ENCODE results near the gene CDH13. TPM values are rescaled to one million over a fixed set of nuclear protein-coding genes. Genes with fewer than 3 reads are reported as not detected.
A peak's percentile ranks its signal among the peaks of the same experiment; 100 is the strongest.

Gene CDH13
- total RNA-seq, 4 donors from 2014 or later = 2.0 to 6.6 (median 4.1) TPM; not detected in 1

DNA sequence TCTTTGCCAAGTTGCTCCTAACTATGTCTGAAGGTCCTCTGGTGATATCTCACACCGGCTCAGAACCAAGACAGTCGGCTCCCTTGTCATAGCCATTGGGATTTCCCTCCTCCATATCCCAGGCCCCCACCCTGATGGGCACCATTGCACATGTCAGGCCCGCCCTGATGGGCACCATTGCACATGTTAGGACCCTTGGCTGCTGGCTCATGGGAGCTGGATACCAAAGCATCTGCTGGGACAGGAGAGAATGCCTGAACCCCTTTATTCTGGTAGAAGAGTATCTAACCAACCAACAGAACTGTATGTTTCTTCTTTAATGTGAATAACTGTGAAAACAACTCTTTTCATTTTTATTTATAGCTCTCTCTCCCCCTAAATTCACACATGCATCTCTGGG lies 726.5 kb downstream of the CDH13 start:
- Histone ChIP-seq H3K4me3 (no peak overlapping the region), H3K9me3 (no peaks in the 10 kb centered on the region), H3K27me3 (no peaks in the 10 kb centered on the region), H3K4me1 (no peaks in the 10 kb centered on the region), H3K36me3 (no peaks in the 10 kb centered on the region), H3K27ac (no peak overlapping the region)
- no peak for DNase-seq
- no peak for TF ChIP-seq CTCF (IDR thresholded peaks at IDR 0.05)
- no peak for TF ChIP-seq POLR2A (IDR thresholded peaks at IDR 0.05)

- no peak for DNase-seq
- Histone ChIP-seq H3K36me3 (no peaks in the 10 kb centered on the region), H3K27me3 (no peaks in the 10 kb centered on the region), H3K4me1 (no peaks in the 10 kb centered on the region), H3K4me3 (no peak overlapping the region), H3K9me3 (no peaks in the 10 kb centered on the region), H3K27ac (no peak overlapping the region)
- TF ChIP-seq CTCF (IDR thresholded peaks at IDR 0.05) = no peak
- TF ChIP-seq POLR2A (IDR thresholded peaks at IDR 0.05) = no peak
Observed at GRCh38 chr16:83354015-83354414, 727.2 kb downstream of the CDH13 start.

- TF ChIP-seq CTCF (IDR thresholded peaks at IDR 0.05) (no peak), POLR2A (IDR thresholded peaks at IDR 0.05) (no peak)
- no peak overlapping the region for H3K27ac ChIP-seq
- DNase-seq = no peak
- H3K4me3 ChIP-seq = no peak overlapping the region
- H3K27me3 ChIP-seq = no peaks in the 10 kb centered on the region
- no peaks in the 10 kb centered on the region for H3K9me3 ChIP-seq
- no peaks in the 10 kb centered on the region for H3K36me3 ChIP-seq
- H3K4me1 ChIP-seq = no peaks in the 10 kb centered on the region
Observed at GRCh38 chr16:83355570-83356218, 728.9 kb downstream of the CDH13 start.

- H3K9me3 ChIP-seq = no peaks in the 10 kb centered on the region
- no peaks in the 10 kb centered on the region for H3K4me1 ChIP-seq
- no peaks in the 10 kb centered on the region for H3K36me3 ChIP-seq
- no peak for TF ChIP-seq POLR2A (IDR thresholded peaks at IDR 0.05)
- TF ChIP-seq CTCF (IDR thresholded peaks at IDR 0.05) = peak in 5 of 6 experiments; percentile 37 to 47 (median 43)
- DNase-seq = no peak
- H3K27ac ChIP-seq = no peak overlapping the region
- H3K27me3 ChIP-seq = no peaks in the 10 kb centered on the region
- no peak overlapping the region for H3K4me3 ChIP-seq
Observed at GRCh38 chr16:83356266-83356665, 729.5 kb downstream of the CDH13 start.

DNA sequence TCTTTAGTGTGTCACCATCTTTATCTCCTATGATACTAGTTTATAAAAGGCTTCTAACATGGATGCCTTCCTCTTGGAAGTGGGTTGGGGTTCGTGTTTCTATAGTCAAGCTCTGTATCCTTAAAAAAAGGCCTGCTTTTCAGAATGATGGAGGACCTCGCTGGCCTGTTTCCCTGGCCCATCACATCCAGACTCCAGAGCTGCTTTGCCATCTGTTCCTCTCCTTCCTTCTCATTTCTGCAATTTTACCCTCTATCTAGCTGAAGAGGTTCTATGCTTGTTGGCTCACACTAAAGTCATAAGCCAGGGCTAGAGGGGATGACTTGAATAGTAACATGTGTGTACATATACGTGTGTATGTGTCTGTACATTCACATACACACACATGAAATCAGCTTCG lies 730.2 kb downstream of the CDH13 start:
- DNase-seq = no peak
- no peak overlapping the region for H3K27ac ChIP-seq
- TF ChIP-seq CTCF (IDR thresholded peaks at IDR 0.05) (no peak), POLR2A (IDR thresholded peaks at IDR 0.05) (no peak)

GRCh38 chr16:83363521-83363920 lies 736.8 kb downstream of the CDH13 start:
- Histone ChIP-seq H3K27me3 (no peaks in the 10 kb centered on the region), H3K4me1 (no peaks in the 10 kb centered on the region), H3K36me3 (no peaks in the 10 kb centered on the region), H3K27ac (no peak overlapping the region), H3K4me3 (no peak overlapping the region), H3K9me3 (no peaks in the 10 kb centered on the region)
- DNase-seq = no peak
- TF ChIP-seq POLR2A (IDR thresholded peaks at IDR 0.05) (no peak), CTCF (IDR thresholded peaks at IDR 0.05) (no peak)

More for the DNA sequence above, 730.2 kb downstream of the CDH13 start:
- Histone ChIP-seq H3K4me3 (no peak overlapping the region), H3K4me1 (no peaks in the 10 kb centered on the region), H3K36me3 (no peaks in the 10 kb centered on the region), H3K27me3 (no peaks in the 10 kb centered on the region), H3K9me3 (no peaks in the 10 kb centered on the region)

All from Peyer's patch (tissue), 4 donors.